H1 (cell line): Measurements from ENCODE around the gene TUT1. TPM values are rescaled to one million over a fixed set of nuclear protein-coding genes. Genes with fewer than 3 reads are reported as not detected.
A peak's percentile ranks its signal among the peaks of the same experiment; 100 is the strongest.

Experiments used
- CHD7 ChIP-seq: fragments of 300-600 bp; sonication (generic); IDR thresholded peaks from 2 replicates; pipeline ENCODE4 v1.7.1; 2012; ENCODE audit warnings: low read length, moderate library complexity, mild to moderate bottlenecking, inconsistent platforms; ENCODE audit not compliant: insufficient replicate concordance
- EGR1 ChIP-seq: IDR thresholded peaks from 2 replicates; pipeline ENCODE4 v1.6.1; 2011; ENCODE audit warnings: low read depth, low read length, borderline replicate concordance
- EZH2 ChIP-seq: fragments of 200-600 bp; sonication (generic); IDR thresholded peaks from 2 replicates; pipeline ENCODE4 v1.7.1; 2012; ENCODE audit warnings: low read depth, mild to moderate bottlenecking, moderate library complexity, low read length, inconsistent platforms; ENCODE audit not compliant: severe bottlenecking
- RBBP5 ChIP-seq: IDR thresholded peaks from 2 replicates; pipeline ENCODE4 v1.7.1; 2012; ENCODE audit warnings: low read depth, mild to moderate bottlenecking, inconsistent platforms, low read length, moderate library complexity, borderline replicate concordance
- RNF2 ChIP-seq: fragments of 200-900, 300-1000 bp; sonication (generic); IDR thresholded peaks from 2 replicates; pipeline ENCODE4 v1.7.1; 2016; ENCODE audit warnings: borderline replicate concordance, low read depth, mild to moderate bottlenecking, antibody characterized with exemption, low read length; ENCODE audit not compliant: poor library complexity, severe bottlenecking; ENCODE audit errors: missing control alignments
- SIRT6 ChIP-seq: IDR thresholded peaks from one replicate; pipeline ENCODE4 v1.7.1; 2012; ENCODE audit warnings: low read length, inconsistent platforms
- SIX5 ChIP-seq: IDR thresholded peaks from 2 replicates; pipeline ENCODE4 v1.6.1; 2011; ENCODE audit warnings: mild to moderate bottlenecking, low read depth, low read length
- TAF7 ChIP-seq: optimal IDR thresholded peaks from 2 replicates; pipeline ENCODE3; 2011; ENCODE audit warnings: low read depth, mild to moderate bottlenecking, inconsistent platforms, low read length, moderate library complexity, borderline replicate concordance
- polyA plus RNA-seq, 7 experiments: library from polyadenylated mRNA; depleted of rRNA in 3 of 7; stranded (reverse) in 5 of 7; unstranded in 2 of 7; fragments of >200 nt in 5 of 7; fragments of 200-250 nt in 2 of 7; gene quantifications; 1 replicate in 5 of 7; 2 replicates in 1 of 7; 4 replicates in 1 of 7; pipeline versions ENCODE4 v1.2.1 to v1.2.3, GENCODE V29; 2011 to 2013; ENCODE audit warnings: missing spikeins in 2 of 7, mixed read lengths in 2 of 7
- total RNA-seq: library from RNA; stranded (reverse); fragmentation: NEBNext Ultra II Directional; extraction: Animal tissue kit (Norgen Biotek cat#: 25700); gene quantifications from 2 replicates; pipeline ENCODE4 v1.2.1, GENCODE V29; 2021

The TUT1 gene
- total and polyA plus RNA-seq, 2 of the 8 experiments (the other 6 are each of a cell fraction or from before 2014, with no cell fraction given): 17.8 to 24.6 TPM

- TF ChIP-seq CHD7: no peak
- TF ChIP-seq RNF2: no peak
- no peak for TF ChIP-seq TAF7
- TF ChIP-seq EZH2: peak; percentile 71
- TF ChIP-seq RBBP5: no peak
- no peak for TF ChIP-seq SIRT6
- peak; percentile 42; the same call in 1 of the 2 replicates for TF ChIP-seq EGR1
- TF ChIP-seq SIX5: no peak
Observed at GRCh38 chr11:62546929-62547625, 44.2 kb downstream of the TUT1 start (continued).
